SK-N-SH treated with all-trans-retinoic acid at 6 μM for 48 hours (cell line): ENCODE data around the gene TARBP1.
"Not testable (repeated sequence)": the region's sequence is repeated elsewhere in the genome, so short reads cannot be mapped to it uniquely, and the experiment has no call there.

Experiments
- ATAC-seq: fragments of 200-7000 bp; cut with Tn5 transposase; 3 replicates; pipeline ENCODE4 v1.9.1; 2020; ENCODE audit warnings: mild to moderate bottlenecking, moderate library complexity
- ARNTL ChIP-seq: fragments of 450-650 bp; formaldehyde crosslinking; IDR thresholded peaks from 2 replicates; pipeline ENCODE4 v1.5.0; 2020; ENCODE audit warnings: low read depth, mild to moderate bottlenecking, moderate library complexity, borderline replicate concordance
- BACH2 ChIP-seq: fragments of 250-450 bp; sonication (Bioruptor Pico); IDR thresholded peaks from 2 replicates; pipeline ENCODE4 v1.9.0; 2021; ENCODE audit warnings: mild to moderate bottlenecking, borderline replicate concordance
- CSDC2 ChIP-seq: fragments of 250-450 bp; sonication (Bioruptor Pico); IDR thresholded peaks from 2 replicates; pipeline ENCODE4 v1.5.0; 2020; ENCODE audit warnings: mild to moderate bottlenecking, moderate library complexity
- ESRRG ChIP-seq: fragments of 250-450 bp; sonication (Bioruptor Pico); IDR thresholded peaks from 2 replicates; pipeline ENCODE4 v1.6.1; 2021; ENCODE audit warnings: mild to moderate bottlenecking
- GLIS3 ChIP-seq: fragments of 250-450 bp; sonication (Bioruptor Pico); IDR thresholded peaks from 2 replicates; pipeline ENCODE4 v1.5.0; 2020; ENCODE audit warnings: mild to moderate bottlenecking, moderate library complexity
- ISL1 ChIP-seq: fragments of 250-450 bp; sonication (Bioruptor Pico); IDR thresholded peaks from 2 replicates; pipeline ENCODE4 v2.1.2; 2022; ENCODE audit warnings: mild to moderate bottlenecking, moderate library complexity
- OSR1 ChIP-seq: fragments of 250-450 bp; sonication (Bioruptor Pico); IDR thresholded peaks from 2 replicates; pipeline ENCODE4 v1.8.0; 2022; ENCODE audit warnings: moderate library complexity, mild to moderate bottlenecking, inconsistent platforms
- PPARA ChIP-seq: fragments of 250-450 bp; sonication (Bioruptor Pico); IDR thresholded peaks from 2 replicates; pipeline ENCODE4 v1.5.0; 2020; ENCODE audit warnings: mild to moderate bottlenecking, borderline replicate concordance
- SNAI2 ChIP-seq: fragments of 250-450 bp; sonication (Bioruptor Pico); IDR thresholded peaks from 2 replicates; pipeline ENCODE4 v1.5.0; 2020; ENCODE audit warnings: mild to moderate bottlenecking, moderate library complexity
- TOX ChIP-seq: fragments of 250-450 bp; sonication (Bioruptor Pico); IDR thresholded peaks from 2 replicates; pipeline ENCODE4 v1.8.0; 2021; ENCODE audit warnings: mild to moderate bottlenecking, moderate library complexity, borderline replicate concordance
- ZC3H10 ChIP-seq: fragments of 250-450 bp; sonication (Bioruptor Pico); IDR thresholded peaks from 2 replicates; pipeline ENCODE4 v1.5.1; 2021; ENCODE audit warnings: mild to moderate bottlenecking, moderate library complexity
- ZNF565 ChIP-seq: fragments of 450-650 bp; formaldehyde crosslinking; conservative IDR thresholded peaks from 2 replicates; pipeline ENCODE4 v1.5.0; 2020; ENCODE audit warnings: low read depth, mild to moderate bottlenecking, moderate library complexity
- ZNF8 ChIP-seq: fragments of 450-650 bp; formaldehyde crosslinking; IDR thresholded peaks from 2 replicates; pipeline ENCODE4 v1.5.0; 2020; ENCODE audit warnings: mild to moderate bottlenecking, moderate library complexity
- TF ChIP-seq, protein P1 (sequence below): fragments of 250-450 bp; sonication (Bioruptor Pico); IDR thresholded peaks from 2 replicates; pipeline ENCODE4 v1.5.1; 2020; ENCODE audit warnings: low read depth, mild to moderate bottlenecking, moderate library complexity
- TF ChIP-seq, protein P2 (sequence below): fragments of 250-450 bp; sonication (Bioruptor Pico); IDR thresholded peaks from 2 replicates; pipeline ENCODE4 v1.5.0; 2020; ENCODE audit warnings: mild to moderate bottlenecking, moderate library complexity
- TF ChIP-seq, protein P3 (sequence below): fragments of 250-450 bp; sonication (Bioruptor Pico); IDR thresholded peaks from 2 replicates; pipeline ENCODE4 v1.5.1; 2021; ENCODE audit warnings: mild to moderate bottlenecking, moderate library complexity
- TF ChIP-seq, protein P4 (sequence below): fragments of 250-450 bp; sonication (Bioruptor Pico); IDR thresholded peaks from 2 replicates; pipeline ENCODE4 v1.8.0; 2021; ENCODE audit warnings: low read depth, mild to moderate bottlenecking, moderate library complexity, borderline replicate concordance

The TARBP1 gene

DNA sequence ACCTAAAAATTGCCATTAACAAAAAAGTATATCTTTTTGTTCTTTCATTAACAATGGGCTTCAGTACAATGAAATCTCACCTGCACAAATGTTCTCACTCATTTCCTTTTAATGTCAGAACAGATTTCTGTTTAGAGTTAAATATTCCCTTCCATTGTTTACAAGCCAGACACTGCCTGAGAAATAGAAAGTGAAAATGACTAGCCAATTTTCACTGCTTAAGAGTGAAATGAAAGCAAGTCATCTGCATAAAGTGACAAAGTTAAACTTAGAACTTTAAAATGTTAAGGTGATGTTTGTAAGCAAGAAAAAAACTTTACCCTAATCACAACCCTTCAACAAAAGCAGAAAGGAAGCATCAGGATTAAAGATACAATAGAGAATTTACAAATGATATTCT, 78.2 kb downstream of the TARBP1 start (continued):
- TF ChIP-seq, protein P1, sequence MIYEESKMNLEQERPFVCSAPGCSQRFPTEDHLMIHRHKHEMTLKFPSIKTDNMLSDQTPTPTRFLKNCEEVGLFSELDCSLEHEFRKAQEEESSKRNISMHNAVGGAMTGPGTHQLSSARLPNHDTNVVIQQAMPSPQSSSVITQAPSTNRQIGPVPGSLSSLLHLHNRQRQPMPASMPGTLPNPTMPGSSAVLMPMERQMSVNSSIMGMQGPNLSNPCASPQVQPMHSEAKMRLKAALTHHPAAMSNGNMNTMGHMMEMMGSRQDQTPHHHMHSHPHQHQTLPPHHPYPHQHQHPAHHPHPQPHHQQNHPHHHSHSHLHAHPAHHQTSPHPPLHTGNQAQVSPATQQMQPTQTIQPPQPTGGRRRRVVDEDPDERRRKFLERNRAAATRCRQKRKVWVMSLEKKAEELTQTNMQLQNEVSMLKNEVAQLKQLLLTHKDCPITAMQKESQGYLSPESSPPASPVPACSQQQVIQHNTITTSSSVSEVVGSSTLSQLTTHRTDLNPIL (CRISPR knock-in tag): no peak
- no peak for TF ChIP-seq TOX
- TF ChIP-seq PPARA (CRISPR knock-in tag): no peak
- no peak for TF ChIP-seq ZNF8 (CRISPR knock-in tag)
- TF ChIP-seq, protein P2, sequence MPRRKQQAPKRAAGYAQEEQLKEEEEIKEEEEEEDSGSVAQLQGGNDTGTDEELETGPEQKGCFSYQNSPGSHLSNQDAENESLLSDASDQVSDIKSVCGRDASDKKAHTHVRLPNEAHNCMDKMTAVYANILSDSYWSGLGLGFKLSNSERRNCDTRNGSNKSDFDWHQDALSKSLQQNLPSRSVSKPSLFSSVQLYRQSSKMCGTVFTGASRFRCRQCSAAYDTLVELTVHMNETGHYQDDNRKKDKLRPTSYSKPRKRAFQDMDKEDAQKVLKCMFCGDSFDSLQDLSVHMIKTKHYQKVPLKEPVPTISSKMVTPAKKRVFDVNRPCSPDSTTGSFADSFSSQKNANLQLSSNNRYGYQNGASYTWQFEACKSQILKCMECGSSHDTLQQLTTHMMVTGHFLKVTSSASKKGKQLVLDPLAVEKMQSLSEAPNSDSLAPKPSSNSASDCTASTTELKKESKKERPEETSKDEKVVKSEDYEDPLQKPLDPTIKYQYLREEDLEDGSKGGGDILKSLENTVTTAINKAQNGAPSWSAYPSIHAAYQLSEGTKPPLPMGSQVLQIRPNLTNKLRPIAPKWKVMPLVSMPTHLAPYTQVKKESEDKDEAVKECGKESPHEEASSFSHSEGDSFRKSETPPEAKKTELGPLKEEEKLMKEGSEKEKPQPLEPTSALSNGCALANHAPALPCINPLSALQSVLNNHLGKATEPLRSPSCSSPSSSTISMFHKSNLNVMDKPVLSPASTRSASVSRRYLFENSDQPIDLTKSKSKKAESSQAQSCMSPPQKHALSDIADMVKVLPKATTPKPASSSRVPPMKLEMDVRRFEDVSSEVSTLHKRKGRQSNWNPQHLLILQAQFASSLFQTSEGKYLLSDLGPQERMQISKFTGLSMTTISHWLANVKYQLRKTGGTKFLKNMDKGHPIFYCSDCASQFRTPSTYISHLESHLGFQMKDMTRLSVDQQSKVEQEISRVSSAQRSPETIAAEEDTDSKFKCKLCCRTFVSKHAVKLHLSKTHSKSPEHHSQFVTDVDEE (CRISPR knock-in tag): no peak

DNA sequence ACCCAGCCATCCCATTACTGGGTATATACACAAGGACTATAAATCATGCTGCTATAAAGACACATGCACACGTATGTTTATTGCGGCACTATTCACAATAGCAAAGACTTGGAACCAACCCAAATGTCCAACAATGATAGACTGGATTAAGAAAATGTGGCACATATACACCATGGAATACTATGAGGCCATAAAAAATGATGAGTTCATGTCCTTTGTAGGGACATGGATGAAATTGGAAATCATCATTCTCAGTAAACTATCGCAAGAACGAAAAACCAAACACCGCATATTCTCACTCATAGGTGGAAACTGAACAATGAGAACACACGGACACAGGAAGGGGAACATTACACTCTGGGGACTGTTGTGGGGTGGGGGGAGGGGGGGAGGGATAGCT, 79.5 kb downstream of the TARBP1 start:
- ATAC-seq: not testable (repeated sequence)

DNA sequence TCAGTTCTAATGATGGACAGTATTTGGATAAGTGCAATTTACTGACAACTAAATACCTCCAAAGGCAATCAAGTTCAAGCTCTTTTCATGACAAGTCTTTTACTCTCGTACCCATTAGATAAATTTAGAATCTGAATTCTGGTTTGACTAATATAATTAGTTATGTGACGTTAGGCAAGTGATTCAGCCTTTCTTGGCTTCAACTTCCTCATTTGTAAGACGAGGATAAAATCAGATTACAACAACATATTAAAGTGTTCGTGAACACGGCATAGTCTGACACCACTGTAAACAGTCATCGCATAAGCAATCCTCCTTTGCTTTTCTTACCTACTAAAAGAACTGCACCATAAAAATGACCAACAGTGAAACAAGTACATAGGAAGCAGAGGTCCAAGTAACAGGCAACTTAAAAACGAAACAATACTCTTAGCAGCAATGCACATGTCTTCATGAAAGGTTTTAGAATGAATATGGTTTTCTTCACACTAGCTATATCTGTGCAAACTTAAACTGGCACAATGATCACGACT, 80.1 kb downstream of the TARBP1 start:
- TF ChIP-seq PPARA (CRISPR knock-in tag) (no peak), ZC3H10 (peak; percentile 18; the same call in 1 of the 2 replicates)
- ATAC-seq: peak; percentile 68

DNA sequence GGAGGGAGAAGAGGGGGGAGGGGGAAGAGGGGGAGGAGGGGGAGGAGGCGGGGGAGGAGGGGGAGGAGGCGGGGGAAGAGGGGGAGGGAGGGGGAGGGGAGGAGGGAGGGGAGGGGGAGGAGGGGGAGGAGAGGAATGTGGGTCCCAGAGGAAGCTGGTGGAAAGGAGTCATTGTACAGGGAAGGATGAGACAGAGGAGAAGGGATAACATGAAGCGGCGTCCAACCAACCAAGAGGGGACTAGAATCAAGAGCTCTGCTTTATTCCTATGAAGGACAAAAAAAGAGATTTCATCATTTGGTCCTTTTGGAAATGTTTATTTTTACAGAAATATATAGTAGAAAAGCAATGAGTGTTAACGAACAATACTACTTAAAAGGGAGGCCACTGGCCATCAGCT, 81.2 kb downstream of the TARBP1 start:
- ATAC-seq: peak; percentile 12; the same call in 1 of the 3 replicates
- TF ChIP-seq TOX: no peak
- TF ChIP-seq GLIS3 (CRISPR knock-in tag): no peak
- no peak for TF ChIP-seq ZC3H10
- no peak for TF ChIP-seq ZNF565 (CRISPR knock-in tag)
- no peak for TF ChIP-seq CSDC2 (CRISPR knock-in tag)
- no peak for TF ChIP-seq PPARA (CRISPR knock-in tag)
- TF ChIP-seq, protein P1 (CRISPR knock-in tag): no peak
- TF ChIP-seq, protein P3, sequence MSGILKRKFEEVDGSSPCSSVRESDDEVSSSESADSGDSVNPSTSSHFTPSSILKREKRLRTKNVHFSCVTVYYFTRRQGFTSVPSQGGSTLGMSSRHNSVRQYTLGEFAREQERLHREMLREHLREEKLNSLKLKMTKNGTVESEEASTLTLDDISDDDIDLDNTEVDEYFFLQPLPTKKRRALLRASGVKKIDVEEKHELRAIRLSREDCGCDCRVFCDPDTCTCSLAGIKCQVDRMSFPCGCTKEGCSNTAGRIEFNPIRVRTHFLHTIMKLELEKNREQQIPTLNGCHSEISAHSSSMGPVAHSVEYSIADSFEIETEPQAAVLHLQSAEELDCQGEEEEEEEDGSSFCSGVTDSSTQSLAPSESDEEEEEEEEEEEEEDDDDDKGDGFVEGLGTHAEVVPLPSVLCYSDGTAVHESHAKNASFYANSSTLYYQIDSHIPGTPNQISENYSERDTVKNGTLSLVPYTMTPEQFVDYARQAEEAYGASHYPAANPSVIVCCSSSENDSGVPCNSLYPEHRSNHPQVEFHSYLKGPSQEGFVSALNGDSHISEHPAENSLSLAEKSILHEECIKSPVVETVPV (CRISPR knock-in tag): no peak
- TF ChIP-seq BACH2: no peak
- no peak for TF ChIP-seq SNAI2 (CRISPR knock-in tag)
- TF ChIP-seq, protein P4, sequence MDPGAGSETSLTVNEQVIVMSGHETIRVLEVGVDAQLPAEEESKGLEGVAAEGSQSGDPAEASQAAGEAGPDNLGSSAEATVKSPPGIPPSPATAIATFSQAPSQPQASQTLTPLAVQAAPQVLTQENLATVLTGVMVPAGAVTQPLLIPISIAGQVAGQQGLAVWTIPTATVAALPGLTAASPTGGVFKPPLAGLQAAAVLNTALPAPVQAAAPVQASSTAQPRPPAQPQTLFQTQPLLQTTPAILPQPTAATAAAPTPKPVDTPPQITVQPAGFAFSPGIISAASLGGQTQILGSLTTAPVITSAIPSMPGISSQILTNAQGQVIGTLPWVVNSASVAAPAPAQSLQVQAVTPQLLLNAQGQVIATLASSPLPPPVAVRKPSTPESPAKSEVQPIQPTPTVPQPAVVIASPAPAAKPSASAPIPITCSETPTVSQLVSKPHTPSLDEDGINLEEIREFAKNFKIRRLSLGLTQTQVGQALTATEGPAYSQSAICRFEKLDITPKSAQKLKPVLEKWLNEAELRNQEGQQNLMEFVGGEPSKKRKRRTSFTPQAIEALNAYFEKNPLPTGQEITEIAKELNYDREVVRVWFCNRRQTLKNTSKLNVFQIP: no peak
- TF ChIP-seq ARNTL: no peak
- no peak for TF ChIP-seq OSR1 (CRISPR knock-in tag)
- TF ChIP-seq, protein P2 (CRISPR knock-in tag): no peak
- TF ChIP-seq ESRRG: no peak
- no peak for TF ChIP-seq ISL1 (CRISPR knock-in tag)
